Stimulated activated CD8-positive, alpha-beta memory T cell treated with anti-CD3 and anti-CD28 coated beads, Interleukin-4, amount 100 ng/mL, for 1 hour (primary cell): Measurements from ENCODE around the gene TLN1.

Experiments
- DNase-seq, 2 donors: peaks; one replicate each; pipeline ENCODE4 v3.0.0-alpha.2; 2020; ENCODE audit warnings: low read depth in 2 of 2, low spot score in 1 of 2

The TLN1 gene, protein sequence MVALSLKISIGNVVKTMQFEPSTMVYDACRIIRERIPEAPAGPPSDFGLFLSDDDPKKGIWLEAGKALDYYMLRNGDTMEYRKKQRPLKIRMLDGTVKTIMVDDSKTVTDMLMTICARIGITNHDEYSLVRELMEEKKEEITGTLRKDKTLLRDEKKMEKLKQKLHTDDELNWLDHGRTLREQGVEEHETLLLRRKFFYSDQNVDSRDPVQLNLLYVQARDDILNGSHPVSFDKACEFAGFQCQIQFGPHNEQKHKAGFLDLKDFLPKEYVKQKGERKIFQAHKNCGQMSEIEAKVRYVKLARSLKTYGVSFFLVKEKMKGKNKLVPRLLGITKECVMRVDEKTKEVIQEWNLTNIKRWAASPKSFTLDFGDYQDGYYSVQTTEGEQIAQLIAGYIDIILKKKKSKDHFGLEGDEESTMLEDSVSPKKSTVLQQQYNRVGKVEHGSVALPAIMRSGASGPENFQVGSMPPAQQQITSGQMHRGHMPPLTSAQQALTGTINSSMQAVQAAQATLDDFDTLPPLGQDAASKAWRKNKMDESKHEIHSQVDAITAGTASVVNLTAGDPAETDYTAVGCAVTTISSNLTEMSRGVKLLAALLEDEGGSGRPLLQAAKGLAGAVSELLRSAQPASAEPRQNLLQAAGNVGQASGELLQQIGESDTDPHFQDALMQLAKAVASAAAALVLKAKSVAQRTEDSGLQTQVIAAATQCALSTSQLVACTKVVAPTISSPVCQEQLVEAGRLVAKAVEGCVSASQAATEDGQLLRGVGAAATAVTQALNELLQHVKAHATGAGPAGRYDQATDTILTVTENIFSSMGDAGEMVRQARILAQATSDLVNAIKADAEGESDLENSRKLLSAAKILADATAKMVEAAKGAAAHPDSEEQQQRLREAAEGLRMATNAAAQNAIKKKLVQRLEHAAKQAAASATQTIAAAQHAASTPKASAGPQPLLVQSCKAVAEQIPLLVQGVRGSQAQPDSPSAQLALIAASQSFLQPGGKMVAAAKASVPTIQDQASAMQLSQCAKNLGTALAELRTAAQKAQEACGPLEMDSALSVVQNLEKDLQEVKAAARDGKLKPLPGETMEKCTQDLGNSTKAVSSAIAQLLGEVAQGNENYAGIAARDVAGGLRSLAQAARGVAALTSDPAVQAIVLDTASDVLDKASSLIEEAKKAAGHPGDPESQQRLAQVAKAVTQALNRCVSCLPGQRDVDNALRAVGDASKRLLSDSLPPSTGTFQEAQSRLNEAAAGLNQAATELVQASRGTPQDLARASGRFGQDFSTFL (N-terminal part only)

DNA sequence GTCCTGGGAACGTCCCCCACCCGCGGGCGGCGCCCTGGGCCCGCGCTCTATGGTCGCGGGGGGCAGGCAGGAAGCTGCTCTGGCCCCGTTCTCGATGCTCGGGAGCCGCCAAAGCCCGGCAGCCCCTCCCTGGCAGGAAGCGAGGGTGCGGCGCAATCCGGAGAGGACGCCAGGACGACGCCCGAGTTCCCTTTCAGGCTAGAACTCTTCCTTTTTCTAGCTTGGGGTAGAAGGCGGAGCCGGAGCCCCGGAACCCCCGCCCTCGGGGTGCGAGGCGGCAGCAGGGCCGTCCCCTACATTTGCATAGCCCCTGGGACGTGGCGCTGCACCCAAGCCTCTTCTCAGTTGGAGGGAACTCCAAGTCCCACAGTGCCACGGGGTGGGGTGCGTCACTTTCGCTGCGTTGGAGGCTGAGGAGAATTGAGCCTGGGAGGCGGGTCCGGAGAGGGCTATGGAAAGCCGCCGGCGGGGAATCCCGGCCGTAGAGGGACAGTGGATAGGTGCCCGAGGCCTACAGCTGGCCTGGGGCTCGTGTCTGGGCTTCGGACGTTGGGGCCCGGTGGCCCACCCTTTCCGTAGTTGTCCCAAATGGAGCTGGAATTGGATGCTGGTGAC, at the start of gene TLN1, which contains the start of gene CREB3:
TLN1 (minus strand) TSS at position 11 of the 615 bp plus-strand sequence. CDS start 6,501 bp downstream, outside the sequence.
CREB3 (plus strand) TSS at position 482 of the 615 bp plus-strand sequence; CDS start at position 589, 107 bp downstream.
- peak; percentile 85 to 92 for DNase-seq

DNA sequence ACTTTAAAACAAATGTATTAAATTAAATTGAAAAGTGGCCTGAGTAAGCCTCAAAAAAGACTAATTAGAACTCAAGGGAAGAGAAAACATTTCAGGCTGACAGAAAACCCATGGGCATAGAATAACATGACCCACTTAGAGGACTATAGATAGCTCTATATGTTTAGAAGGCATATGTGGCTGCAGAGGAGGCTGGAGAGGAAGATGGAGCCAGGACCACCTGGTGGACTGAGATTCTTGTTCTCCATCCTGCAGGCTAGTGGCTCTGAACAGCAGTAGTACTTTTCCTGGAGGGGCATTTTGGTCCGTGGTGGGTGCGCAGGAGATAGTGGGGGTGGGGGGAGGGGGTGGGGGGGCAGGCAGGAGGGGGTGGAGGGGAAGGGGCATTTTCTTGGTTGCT, 49.1 kb upstream of the TLN1 start:
- no peak for DNase-seq

DNA sequence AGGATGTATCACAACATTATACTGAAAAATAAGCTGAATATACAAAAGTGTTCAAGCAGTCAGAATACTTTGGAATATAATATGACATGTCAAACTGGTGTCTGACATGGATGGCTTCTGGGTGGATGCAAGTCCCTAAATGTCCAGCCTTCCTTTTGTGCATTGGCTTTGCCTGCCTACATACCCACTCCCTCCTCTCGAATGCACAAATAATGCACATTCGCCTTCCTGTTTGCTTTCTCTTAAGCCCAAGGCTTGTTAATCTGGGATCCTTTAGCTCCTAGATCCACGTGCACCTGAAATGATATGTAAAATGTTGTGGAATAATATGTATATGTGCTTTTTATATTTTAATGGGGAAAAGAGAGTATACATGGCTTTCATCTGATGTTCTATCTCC, 46.5 kb upstream of the TLN1 start:
- DNase-seq, result no peak

DNA sequence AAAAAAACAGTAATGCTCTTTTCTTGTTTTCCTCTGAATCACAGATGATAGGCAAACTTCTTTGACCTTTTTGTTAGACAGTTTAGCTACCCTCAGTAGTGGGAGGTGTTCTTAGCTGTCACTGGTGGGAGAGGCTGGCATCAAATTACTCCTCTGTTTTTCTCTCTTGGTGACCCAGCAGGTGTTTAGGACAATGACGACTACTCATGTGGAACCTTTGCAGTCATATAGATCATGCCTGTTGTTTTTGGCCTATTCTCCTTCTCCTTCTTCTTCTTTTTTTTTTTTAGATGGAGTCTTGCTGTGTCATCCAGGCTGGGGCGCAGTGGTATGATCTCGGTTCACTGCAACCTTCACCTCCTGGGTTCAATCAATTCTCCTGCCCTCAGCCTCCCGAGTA, 44.0 kb upstream of the TLN1 start:
- DNase-seq, result no peak

DNA sequence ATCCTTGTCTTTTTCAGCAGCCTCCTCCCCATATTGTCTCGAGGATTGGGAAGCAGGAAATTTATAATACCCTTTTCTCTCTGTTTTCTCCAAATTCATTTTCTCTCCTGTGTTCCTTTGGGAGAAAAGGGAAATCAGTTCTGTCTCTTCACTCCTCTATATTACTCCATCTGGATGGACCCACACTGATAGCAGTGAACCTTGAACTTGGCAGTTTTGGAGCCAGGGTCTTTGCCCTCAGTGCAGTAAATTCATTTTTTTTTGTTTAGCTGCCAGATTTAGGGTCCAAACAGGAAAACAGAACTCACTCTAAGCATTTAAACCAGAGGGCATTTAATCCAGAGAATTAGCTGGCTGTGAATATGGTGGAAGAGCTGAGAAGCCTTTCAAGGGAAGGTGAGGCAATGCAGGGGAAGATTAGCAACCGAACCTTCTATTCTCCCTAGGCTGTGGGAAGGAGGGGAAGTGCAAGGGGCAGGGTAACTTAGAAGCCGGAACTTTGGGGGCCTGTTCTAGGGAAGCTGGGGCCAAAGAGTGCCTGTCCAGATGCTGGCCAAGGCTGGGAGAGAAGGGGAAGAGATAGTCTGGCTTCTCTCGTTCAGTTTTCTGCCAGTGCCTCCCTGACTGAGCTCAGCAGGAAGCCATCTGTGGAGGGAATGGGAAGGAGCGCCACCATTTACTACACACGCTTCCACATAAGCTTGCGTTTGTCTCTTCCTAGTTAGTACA, 43.1 kb upstream of the TLN1 start:
- DNase-seq, result no peak

DNA sequence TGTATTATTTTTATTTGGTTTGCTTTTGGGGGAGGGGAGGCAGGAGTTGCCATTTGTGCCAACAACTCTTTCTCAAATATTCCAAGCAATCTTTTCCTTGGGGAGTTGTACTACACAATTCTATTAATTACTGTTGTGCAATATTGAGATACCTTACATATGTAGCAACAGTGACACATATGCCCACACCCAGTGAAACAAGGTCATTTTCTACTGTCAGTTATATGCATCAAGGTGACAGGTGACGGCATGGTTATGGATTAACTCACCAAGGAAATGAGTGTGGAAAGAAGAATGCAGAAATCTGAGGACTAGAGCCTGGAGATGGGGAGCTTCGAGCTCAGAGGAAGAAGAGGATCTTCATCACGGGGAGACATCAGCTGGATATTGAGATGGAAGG, 39.9 kb upstream of the TLN1 start:
- DNase-seq, result no peak

DNA sequence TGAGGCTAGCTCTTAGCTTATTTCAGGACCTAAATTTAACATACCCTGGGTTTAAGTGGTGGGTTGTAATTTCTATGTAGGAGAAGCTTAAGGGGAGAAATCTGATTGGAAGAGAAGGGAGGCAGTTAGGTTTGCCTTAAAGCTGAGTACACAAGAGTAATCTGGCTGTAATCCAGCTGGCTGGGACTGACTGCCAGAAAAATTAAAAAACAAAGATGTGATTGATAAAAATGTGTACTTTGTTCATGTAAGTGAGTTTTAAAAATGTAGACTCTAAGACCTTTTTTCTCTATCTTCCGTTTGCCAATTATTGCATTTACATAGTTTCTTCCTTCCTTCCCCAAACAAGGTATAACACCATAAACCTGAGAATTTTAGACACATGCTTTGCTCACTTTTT, 39.5 kb upstream of the TLN1 start:
- DNase-seq, result no peak

DNA sequence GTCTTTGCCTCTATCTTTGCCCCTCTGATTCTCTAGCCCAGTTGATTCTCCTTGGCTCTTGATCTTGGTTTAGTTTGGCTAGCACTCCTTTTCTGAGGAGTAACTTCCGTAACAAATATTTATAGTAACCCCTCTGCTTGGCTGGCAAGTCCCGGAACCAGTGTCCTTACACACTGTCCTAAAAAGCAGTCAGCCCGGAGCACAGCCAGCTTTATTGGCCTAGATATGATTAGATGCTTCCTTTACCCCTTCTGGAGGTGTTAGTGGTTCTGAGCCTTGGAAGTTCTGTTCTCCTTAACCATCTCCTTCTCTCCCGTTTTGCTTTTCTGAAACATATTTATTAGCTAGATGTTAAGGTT, 39.1 kb upstream of the TLN1 start:
- DNase-seq, result no peak

DNA sequence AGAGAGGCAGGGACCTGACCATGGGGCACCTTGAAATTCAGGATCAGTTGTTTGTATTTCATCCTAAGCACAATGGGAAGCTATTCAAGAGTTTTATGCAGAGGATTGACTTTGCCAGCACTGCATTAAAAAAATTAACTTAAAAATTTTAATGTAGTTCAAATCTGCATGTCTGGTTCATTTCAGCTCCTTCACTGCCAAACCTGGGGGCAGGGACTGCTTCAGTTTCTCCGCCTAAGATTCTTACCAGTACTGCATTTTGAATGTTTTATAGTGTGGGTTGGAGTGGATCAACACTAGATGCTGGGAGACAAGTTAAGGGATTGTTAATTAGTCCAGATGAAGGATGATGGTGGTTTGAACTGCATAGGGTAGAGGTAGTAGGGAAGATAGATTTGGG, 37.8 kb upstream of the TLN1 start:
- DNase-seq, result no peak

DNA sequence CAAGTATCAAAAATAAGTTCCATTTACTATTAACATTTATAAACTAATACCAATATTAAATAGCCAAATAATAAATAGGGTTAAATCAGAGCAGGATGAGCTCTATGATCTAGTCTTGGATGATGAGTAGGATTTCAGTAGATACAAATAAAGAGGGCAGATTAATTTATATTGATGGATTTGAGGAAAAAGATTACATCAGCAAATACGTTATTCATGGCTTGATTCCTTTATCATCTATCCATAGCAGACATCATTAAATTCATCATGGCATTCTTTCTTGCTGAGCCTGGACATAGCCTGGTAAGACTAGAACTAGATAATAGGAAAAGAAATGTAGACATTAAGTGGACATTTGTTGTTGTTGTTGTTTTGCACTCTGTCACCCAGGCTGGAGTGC, 35.5 kb upstream of the TLN1 start:
- no peak for DNase-seq

DNA sequence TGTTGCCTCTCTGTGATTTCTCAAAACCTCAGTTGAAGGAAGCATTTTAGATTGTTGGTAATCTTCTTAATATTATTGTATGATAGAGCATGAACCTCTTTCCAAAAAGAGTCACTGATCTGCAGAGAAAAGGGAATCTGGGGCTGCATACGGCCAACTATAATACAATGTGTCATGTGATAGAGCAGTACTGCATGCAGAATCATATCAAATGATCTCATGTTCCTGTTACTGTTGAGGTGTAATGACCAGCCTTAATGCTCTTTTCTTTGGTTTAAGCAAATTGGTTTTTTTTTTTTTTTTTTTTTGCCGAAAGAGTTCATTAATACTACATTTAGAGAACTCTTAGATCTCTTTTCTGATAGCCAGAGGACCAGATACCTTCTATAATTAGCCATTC, 35.0 kb upstream of the TLN1 start:
- DNase-seq, result no peak

DNA sequence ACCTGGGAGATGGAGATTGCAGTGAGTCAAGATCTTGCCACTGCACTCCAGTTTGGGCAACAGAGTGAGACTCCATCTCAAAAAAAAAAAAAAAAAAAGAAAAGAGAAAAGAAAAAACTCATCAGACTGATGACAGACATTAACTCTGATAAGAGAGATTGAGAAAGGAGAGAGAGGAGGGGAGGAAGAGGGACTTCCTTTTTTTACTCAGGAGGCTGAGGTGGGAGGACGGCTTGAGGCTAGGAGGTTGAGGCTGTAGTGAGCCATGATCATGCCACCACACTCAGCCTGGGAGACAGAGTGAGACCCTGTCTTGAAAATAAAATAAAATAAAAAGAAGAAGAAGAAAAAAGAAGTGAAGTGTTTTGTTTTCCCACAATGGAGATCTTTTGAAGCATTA, 31.8 kb upstream of the TLN1 start:
- no peak for DNase-seq

DNA sequence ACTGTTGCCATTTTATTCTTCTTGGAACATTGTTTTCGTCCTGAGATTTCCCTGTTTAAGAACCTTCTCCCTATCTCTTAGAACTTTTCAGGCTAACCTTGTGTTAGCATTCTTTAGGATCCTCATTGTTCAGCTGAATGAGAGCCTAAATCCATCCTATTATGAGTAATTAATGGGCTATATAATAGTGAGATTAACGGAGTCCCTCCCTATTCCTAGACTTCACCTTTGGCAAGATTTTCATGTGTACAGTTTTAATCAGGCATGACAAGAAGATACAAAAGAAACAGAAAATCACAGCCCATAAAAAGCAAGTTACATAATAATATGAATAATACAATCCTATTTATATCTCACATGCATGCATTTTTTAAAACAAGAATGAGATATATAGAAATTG, 31.2 kb upstream of the TLN1 start:
- DNase-seq, result no peak

DNA sequence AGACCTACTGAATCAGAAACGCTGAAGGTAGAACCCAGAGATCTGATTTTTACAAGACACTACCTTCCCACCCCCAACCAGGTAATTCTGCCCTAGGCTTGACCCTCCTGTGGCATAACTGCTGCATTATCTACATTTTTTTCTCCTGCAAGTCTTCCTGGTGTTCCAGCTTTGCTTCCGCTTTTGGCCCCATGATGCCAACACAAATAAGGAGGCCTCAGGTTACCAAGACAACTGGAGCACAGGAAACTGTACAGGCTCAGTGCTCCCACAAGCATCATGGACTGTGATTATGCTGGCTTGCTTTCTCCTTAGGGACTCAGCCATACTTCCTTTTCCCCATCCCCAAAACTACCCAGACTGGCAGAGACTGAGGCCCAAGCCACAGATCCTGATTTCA, 28.7 kb upstream of the TLN1 start:
- no peak for DNase-seq

DNA sequence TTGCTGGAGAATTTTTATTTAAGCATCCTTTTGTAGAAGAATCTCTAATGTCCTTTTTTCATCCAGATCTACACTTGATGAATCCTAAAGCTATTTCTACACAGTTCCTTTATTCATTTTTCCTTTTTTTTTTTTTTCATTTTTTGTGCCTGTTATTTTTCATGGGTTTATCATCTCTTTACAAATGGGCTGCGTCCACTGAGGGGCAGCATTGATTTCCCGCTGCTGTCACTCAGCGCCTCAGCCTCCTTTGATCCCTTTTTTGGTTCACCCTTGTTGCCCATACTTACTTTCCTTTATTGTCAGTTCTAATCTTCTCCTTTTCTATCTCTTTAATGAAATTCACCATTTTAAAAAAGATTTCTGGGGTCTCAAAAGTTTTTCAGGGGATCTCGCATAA, 27.8 kb upstream of the TLN1 start:
- no peak for DNase-seq

DNA sequence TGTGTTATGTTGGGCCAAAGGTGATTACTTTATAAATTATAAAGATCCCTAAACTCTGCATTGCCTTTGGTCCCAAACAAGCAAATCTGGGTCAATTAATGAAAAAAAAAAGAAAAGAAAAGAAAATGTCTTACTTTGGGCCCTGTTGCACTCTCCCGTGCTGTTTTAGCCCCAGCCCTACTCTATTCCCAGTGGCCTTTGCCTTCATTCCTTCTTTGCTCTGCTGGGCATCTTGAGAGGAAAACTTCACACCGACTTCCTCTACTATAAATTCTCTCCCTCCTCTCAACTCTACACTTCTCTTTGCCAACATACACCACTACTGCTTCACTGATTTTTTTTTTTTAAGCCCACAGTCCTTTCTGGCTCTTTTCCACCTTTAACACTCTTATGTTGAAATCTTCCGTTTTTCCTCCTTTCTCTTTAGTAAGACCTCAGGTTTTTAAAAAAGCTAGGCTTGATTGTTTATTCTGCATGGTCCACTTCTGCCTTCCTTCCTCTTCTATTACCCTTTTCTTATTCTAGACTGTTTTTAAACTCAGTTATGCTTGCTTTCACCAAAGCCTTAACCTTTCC, 26.6 kb upstream of the TLN1 start:
- no peak for DNase-seq

DNA sequence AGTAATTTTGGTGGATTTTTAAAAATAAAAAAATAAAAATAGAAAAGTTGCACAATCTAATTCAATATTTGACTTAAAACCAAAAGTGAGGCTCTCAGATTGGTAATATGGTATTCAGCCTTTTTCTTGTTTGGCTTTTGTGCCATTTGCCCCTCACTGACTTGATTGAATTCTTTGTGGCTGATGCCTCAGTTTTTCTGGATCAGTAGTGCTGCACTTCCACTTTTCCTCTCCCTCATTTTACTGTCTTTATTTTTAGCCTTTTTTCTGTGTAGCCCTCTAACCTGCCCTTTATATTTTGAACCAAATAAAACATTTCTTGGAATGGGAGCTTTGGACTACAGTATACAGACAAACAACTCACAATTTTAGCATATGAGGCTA, 25.9 kb upstream of the TLN1 start:
- DNase-seq, result no peak

DNA sequence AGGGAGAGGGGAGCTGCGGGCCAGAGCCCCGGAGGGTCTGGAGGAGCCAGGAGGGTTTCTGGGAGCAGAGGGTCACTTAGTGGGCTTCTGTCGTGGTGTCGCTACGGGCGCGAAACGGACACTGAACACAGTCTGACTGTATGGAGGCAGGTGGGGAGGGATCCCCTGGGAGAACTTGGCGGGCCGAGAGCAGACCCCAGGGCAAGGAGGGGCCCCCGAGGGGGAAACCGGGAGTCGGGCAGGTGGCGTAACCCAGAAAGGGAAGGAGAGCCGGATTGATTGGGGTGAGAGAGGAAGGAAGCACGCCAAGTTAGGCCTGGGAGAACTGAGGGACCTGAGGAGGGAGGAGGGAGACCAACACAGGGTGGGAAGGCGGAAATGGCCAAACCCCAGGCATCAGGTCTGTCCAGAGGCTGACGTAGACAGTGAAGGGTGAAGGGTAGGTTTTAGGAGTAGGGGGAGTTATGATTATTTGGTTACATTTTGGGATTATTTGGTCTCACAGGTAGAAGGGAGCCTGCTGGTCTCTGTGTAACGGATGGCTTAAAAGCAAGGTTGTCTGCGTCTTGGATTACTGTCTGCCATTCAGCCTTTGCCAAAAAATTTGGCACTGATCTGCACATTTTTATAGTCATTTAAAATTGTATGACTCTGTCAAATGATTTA, 25.4 kb upstream of the TLN1 start:
- no peak for DNase-seq
